Mesodermal cell (in vitro differentiated cells): ENCODE measurements around the gene THAP3.

Source experiments
- H3K27ac ChIP-seq: 2 replicates; pipeline ENCODE4 v1.7.0; 2013; ENCODE audit warnings: mild to moderate bottlenecking, low read depth, low read length, moderate library complexity; ENCODE audit not compliant: severe bottlenecking
- H3K36me3 ChIP-seq: 2 replicates; pipeline ENCODE4 v1.7.1; 2013; ENCODE audit warnings: mild to moderate bottlenecking, low read length, moderate library complexity; ENCODE audit not compliant: control insufficient read depth, insufficient read depth
- H3K4me1 ChIP-seq: one replicate; pipeline ENCODE4 v1.7.1; 2013; ENCODE audit warnings: mild to moderate bottlenecking, low read length; ENCODE audit not compliant: insufficient read depth, control insufficient read depth, poor library complexity, severe bottlenecking
- H3K4me3 ChIP-seq: 2 replicates; pipeline ENCODE4 v1.7.0; 2013; ENCODE audit warnings: low read length, control low read depth, mild to moderate bottlenecking; ENCODE audit not compliant: insufficient read depth, poor library complexity, severe bottlenecking; ENCODE audit errors: extremely low read depth
- H3K9me3 ChIP-seq: 2 replicates; pipeline ENCODE4 v1.7.1; 2013; ENCODE audit warnings: mild to moderate bottlenecking, low read length, moderate library complexity; ENCODE audit not compliant: control insufficient read depth
- WGBS, 2 experiments: methylation state at CpG; one replicate each; pipeline ENCODE4 v1.1.5; 2013; ENCODE audit warnings: missing lambda C conversion rate in 2 of 2; ENCODE audit not compliant: insufficient coverage in 2 of 2; 5-methylcytosine and 5-hydroxymethylcytosine counted together

Gene THAP3

DNA sequence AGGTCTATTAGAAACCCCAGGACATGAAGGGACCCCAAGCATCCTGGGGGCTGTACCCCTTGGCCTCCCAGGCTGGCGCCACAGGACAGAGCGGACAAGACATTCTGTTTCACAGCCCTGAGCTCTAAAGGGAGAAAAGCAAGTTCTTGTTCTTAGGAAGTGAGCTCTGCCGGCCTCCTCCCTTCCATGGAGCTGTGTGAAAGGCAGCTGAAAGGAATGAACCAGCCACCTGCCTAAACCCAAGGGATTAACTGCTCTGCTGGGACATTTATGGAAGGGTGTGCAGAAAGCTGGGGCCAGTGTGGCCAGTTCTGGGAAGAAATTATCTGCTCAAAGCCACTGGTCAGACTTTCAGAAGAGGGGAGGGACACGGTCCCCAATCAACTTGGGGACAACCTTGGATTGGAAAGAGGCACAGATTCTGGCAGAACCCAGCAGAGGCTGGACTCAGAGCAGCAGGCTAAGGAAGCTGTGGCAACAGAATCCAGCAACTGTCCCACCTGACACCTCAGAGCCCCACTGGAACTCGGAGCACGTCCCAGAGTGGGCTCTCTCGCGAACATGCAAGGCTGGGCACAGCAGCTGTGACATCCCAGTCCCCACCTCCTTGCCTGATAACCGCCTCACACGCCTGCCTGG, 24.1 kb upstream of the THAP3 start:
- Histone ChIP-seq H3K4me3 (peak overlapping the region; percentile 81), H3K27ac (peak overlapping the region; percentile 79), H3K36me3 (peaks cover 38% of the 10 kb centered on the region), H3K9me3 (no peaks in the 10 kb centered on the region), H3K4me1 (peaks cover 19% of the 10 kb centered on the region)
- WGBS, 2 experiments: 26 to 28% methylated on average over 9 to 10 of the region's 10 CpGs

DNA sequence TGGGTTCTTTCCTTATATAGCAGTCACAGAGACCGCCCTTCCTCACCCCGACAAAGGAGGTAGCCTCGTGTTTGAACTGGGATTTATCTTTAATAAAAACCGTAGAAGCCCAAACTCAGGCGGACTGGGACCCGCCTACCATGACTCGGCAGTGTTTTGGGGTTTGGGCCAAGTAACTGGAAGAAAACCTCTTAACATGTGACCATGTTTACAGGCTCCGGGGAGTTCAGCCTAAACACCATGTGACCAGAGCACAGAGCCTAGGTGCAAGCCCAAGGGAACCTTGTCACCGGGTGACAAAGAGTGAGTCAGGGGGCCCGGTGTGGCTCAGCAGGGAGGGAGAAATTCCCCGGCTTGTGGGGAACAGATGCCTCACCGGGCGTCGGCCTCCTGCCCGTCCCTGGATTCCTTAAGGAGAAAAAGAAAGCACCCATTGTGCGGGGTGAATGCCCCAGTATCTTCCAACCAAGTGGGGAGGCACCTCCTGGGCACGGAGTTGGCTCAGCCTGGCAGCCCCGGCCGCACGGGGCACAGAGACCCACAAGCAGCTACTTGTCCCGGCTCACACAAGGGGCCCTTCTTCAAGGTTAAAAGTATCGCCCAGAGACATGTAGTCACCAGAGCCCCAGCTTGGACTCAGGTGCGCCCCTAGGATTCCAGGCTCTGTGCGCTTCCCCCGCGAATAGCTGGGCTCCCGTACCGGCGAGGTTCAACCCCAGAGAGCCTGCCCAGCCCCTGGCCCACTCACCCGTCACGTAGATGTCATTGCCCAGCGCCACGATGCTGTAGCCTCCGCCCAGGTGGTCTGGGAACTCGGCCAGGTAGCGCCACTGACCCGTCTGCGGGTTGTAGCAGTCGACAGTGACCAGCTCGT, 23.4 kb upstream of the THAP3 start:
- Histone ChIP-seq H3K4me3 (peak overlapping the region; percentile 81), H3K4me1 (peaks cover 19% of the 10 kb centered on the region), H3K27ac (peak overlapping the region; percentile 79), H3K9me3 (no peaks in the 10 kb centered on the region), H3K36me3 (peaks cover 30% of the 10 kb centered on the region)
- 0% methylated on average over 34 of the region's 40 CpGs for WGBS, 2 experiments

DNA sequence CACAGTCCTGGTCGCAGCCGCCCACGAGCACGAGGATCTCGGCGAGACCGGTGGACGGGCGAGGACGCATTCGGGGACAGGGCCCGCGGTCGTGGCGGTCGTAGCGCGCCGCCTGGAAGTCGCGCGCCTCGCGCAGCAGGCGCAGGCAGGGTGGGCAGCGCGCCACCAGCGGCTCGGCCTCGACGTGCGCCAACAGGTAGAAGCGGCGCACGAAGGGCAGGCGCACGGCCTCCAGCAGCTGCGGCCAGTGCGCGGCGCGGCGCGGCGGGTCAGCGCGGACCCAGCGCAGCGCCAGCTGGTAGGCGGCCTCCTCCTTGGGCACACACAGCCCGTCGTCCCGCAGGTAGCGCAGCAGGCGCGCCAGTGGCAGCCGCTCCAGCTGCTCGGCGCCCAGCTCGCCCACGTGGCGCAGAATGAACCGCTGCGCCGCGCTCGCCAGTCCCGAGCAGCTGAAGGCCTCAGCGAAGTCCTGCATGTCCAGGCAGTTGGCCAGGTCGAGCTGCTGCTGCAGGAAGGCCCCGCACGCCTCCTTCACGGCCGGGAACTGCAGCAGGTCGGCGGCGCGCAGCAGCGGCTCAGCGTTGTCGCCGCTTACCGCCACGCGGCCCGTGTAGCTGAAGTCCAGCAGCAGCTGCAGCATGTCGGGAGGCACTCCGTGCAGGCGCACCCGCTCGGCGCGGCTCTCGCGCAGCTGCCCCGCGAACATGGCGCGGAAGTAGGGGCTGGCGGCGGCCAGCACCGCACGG, 22.6 kb upstream of the THAP3 start:
- 0% methylated on average over 76 to 97 of the region's 103 CpGs for WGBS, 2 experiments
- no peaks in the 10 kb centered on the region for H3K9me3 ChIP-seq
- peak overlapping the region; percentile 81 for H3K4me3 ChIP-seq
- peaks cover 22% of the 10 kb centered on the region for H3K36me3 ChIP-seq
- peaks cover 18% of the 10 kb centered on the region for H3K4me1 ChIP-seq
- peak overlapping the region; percentile 75 for H3K27ac ChIP-seq

DNA sequence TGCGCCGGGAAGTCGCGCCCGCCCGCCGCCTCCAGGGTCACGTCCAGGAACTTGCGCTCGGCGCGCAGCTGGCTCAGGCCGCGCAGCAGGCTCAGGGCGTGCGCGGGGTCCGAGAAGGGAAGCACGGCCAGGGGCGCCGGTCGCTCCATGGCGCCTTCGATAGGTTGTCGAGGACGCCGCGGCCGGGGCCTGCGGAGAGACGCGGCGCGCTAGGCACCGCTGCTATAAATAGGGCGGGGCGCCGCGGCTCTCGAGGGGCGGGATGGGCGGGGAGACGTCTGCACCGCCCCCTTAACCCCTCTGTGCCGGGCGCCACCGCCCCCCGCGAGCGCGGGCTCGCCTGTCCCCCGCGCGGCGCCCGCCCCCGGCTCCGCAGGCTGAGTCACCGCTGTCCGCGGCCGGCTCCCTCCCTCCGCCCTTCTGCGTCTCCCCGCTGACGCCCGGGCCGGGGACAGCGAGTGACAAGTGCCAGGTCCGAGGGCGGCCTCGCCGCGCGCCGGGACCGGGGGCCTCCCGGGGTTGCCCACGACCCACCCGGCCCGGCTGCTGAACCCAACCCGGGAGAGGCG, 21.9 kb upstream of the THAP3 start, which contains the start of gene KLHL21:
KLHL21 (minus strand) TSS at position 201 of the 569 bp plus-strand sequence; CDS start at position 149, 52 bp downstream.
- H3K36me3 ChIP-seq: peaks cover 16% of the 10 kb centered on the region
- 0 to 2% methylated on average over 53 to 59 of the region's 84 CpGs for WGBS, 2 experiments

DNA sequence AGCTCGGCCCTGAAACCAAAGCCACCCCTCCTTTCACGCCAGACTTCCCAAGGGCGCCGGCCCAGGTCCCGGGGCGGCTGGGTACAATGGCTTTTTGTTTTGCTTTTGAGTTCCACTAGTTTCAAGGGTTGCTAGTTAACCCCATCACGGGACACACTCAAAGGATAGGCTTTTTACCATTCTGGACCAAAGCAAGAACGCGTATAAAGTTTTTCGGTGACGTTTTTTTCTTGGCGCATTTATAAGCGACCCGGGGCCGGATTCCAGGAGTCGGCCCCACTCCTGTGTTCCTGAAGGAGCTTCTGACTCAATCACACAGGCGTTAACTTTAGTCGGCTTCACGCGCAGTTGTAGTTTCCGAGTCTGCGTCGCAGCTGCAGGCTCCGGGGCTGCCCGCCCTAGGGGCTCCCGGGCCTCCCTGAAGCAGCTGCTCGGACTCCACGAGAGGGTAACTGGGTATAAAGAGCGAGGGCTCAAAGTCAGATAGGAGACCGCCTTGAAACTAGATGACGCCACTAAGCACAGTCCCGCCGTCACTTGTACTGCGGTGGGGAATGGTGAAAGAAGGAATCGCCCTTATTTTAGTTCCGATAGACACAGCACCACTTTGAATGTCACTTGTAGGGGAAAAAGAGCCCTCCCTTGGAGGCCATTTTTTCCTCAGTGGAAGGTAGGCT, 21.3 kb upstream of the THAP3 start:
- peaks cover 15% of the 10 kb centered on the region for H3K4me1 ChIP-seq
- no peaks in the 10 kb centered on the region for H3K9me3 ChIP-seq
- 1 to 3% methylated on average over 28 to 34 of the region's 36 CpGs for WGBS, 2 experiments
- peak overlapping the region; percentile 99 for H3K27ac ChIP-seq
- peaks cover 11% of the 10 kb centered on the region for H3K36me3 ChIP-seq
- H3K4me3 ChIP-seq: peak overlapping the region; percentile 81

More for the DNA sequence above, 21.9 kb upstream of the THAP3 start, which contains the start of gene KLHL21:
- Histone ChIP-seq H3K4me1 (peaks cover 15% of the 10 kb centered on the region), H3K9me3 (no peaks in the 10 kb centered on the region), H3K27ac (peak within 1 kb of the TSS; percentile 99), H3K4me3 (peak within 1 kb of the TSS; percentile 81)

DNA sequence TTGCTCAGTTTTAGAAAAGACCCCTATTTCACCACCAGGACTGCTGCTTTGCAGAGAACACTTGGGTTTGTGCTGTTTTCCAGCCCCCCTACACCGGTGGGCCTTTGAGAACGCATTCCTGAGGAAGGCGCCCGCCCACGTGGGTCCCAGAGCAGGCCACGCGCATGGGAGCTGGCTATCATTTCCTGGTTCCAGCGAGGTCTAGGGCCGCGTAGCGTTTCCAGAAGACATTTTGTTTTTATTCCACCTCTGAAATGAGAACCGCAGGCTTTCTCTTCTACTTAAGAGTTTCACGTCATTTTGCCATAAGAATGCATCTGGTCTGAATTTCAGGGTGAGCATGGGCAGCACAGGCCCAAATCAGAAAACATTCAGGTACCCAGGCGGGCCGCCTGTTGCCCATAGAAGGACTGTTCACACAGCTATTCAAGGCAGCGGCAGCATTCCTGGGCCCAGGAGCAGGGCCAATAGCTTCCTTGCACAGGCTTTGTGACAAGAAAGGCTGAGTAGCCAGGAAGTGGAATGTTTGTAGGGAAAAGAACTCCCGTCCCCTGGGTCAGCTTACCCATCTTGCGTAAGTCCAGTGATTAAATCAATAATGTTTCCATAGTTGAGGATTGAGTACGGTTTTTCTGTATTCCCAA, 20.6 kb upstream of the THAP3 start:
- Histone ChIP-seq H3K4me3 (peak overlapping the region; percentile 81), H3K27ac (peak overlapping the region; percentile 99), H3K4me1 (peaks cover 15% of the 10 kb centered on the region), H3K9me3 (no peaks in the 10 kb centered on the region), H3K36me3 (peaks cover 4% of the 10 kb centered on the region)
- WGBS, 2 experiments: 7 to 14% methylated on average over 16 to 17 of the region's 19 CpGs

DNA sequence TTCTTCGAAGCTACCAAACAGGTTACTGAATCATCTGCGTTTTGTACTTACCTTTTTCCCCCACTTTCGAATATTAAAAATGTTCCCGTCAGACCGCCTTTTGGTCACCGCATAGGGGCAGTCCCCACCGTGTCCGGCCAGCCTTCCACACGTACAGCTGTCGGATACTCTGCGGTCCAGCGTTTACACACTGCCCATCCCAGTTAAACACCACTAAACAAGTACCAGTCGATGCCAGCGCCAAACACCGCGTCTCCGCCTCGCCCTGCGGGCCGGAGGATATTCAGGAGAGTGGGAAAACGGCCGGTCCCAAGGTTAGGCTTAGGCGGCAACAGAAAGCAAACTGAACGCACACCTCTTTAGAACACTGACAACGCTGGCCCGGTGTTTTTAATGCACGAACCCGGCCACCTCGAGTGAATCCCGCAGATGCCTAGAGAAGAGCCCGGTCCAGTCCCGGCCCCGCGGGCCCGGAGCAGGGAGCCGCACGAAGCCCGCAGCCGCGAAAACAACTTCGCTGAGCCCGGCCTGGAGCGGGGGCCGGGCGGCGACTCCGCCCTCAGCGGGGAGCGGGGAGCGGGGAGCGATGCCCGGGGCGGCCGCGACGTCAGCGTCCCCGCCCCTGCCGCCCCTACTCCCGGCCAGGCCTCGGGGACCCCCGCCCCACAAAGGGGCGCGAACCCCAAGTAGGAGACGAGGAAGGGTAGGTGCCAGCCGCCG, 11.9 kb upstream of the THAP3 start:
- Histone ChIP-seq H3K4me1 (no peaks in the 10 kb centered on the region), H3K9me3 (no peaks in the 10 kb centered on the region), H3K4me3 (peak overlapping the region; percentile 96), H3K36me3 (peaks cover 16% of the 10 kb centered on the region), H3K27ac (peak overlapping the region; percentile 72)
- WGBS, 2 experiments: 1 to 2% methylated on average over 54 to 62 of the region's 67 CpGs

DNA sequence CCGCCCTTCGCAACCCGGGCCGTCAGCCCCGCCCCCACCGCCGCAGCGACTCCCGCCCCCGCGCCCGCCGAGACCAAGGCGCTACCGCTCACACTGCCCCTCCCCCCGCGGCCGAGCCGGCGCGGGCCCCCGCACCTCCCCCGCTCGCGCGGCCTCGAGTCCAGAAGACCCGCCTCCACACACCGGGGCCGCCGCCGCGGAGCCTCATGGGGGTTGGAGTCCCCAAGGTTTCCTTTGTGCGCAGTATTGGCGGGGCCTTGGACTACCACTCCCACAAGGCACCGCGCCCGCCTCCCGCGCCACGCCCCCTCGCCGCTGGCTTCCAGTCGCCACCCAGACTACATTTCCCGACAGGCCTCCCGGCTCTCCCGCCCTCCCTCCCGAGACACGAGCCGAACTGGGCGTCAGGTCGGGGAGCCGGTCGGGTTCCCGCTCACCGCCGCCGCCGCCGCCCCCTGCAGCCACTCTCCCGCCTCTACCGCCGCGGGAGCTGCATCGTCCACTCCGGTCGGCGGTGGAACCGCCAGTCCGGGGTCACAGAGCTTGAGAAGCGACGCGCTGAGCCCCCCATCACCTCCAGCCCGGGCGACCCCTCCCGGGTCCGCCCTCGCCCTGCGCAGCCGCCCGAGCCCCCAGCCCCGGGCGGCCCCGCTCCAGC, 11.2 kb upstream of the THAP3 start, which contains the start of gene PHF13:
PHF13 (plus strand) TSS at position 371 of the 658 bp plus-strand sequence. CDS start 336 bp downstream, outside the sequence.
- WGBS, 2 experiments: 0% methylated on average over 40 to 50 of the region's 84 CpGs
- peaks cover 23% of the 10 kb centered on the region for H3K36me3 ChIP-seq
- peak within 1 kb of the TSS; percentile 72 for H3K27ac ChIP-seq
- H3K4me1 ChIP-seq: no peaks in the 10 kb centered on the region
- peak within 1 kb of the TSS; percentile 96 for H3K4me3 ChIP-seq
- H3K9me3 ChIP-seq: no peaks in the 10 kb centered on the region
